PFSK-1 (cell line): Measurements from ENCODE around the gene SLC6A12.

ENCODE experiments used
- FOXP2 ChIP-seq: optimal IDR thresholded peaks from 2 replicates; pipeline ENCODE3; 2011; ENCODE audit warnings: borderline replicate concordance, control low read depth, inconsistent platforms; ENCODE audit not compliant: insufficient read depth; ENCODE audit errors: extremely low read length, extremely low read depth
- POLR2AphosphoS5 ChIP-seq: IDR thresholded peaks from 2 replicates; pipeline ENCODE4 v1.6.1; 2012; ENCODE audit warnings: low read depth, mild to moderate bottlenecking, control low read depth, low read length, moderate library complexity
- SIN3A ChIP-seq: IDR thresholded peaks from 2 replicates; pipeline ENCODE4 v1.6.1; 2012; ENCODE audit warnings: mild to moderate bottlenecking, low read length, moderate library complexity, borderline replicate concordance; ENCODE audit not compliant: insufficient read depth
- TAF1 ChIP-seq: IDR thresholded peaks from 2 replicates; pipeline ENCODE4 v1.6.1; 2012; ENCODE audit warnings: low read length, control low read depth, borderline replicate concordance; ENCODE audit not compliant: insufficient read depth
- TF ChIP-seq, protein P1 (sequence below), 2 experiments: IDR thresholded peaks; 2 replicates each; pipeline versions ENCODE4 v1.6.1 to v1.8.0; 2011 to 2012; ENCODE audit warnings: low read depth in 2 of 2, low read length in 2 of 2, control low read depth in 1 of 2, inconsistent platforms in 1 of 2, mild to moderate bottlenecking in 1 of 2, moderate library complexity in 1 of 2; ENCODE audit not compliant: insufficient read depth in 1 of 2

DNA sequence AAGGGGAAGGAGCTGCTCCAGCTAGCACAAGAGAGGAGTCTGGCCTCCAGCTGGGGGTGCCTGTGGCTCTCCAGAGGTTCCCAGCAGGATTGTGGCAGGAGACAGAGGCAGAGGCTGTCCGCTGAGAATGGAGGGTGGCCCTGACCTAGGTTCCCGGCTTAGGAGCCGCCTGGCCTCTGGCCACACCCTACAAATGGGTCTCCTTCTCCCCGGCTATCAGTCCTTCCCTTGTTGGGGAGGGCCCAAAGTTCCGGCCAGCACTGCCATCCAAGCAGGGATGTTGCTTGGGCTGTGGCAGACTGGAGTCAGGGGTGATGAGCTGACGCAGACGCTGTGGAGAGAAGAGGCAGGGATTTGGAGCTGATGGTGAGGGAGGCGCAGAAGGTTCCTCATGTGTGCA lies 23.1 kb downstream of the SLC6A12 start:
- TF ChIP-seq POLR2AphosphoS5 (no peak), TAF1 (no peak), SIN3A (no peak), FOXP2 (no peak)
- TF ChIP-seq, protein P1, sequence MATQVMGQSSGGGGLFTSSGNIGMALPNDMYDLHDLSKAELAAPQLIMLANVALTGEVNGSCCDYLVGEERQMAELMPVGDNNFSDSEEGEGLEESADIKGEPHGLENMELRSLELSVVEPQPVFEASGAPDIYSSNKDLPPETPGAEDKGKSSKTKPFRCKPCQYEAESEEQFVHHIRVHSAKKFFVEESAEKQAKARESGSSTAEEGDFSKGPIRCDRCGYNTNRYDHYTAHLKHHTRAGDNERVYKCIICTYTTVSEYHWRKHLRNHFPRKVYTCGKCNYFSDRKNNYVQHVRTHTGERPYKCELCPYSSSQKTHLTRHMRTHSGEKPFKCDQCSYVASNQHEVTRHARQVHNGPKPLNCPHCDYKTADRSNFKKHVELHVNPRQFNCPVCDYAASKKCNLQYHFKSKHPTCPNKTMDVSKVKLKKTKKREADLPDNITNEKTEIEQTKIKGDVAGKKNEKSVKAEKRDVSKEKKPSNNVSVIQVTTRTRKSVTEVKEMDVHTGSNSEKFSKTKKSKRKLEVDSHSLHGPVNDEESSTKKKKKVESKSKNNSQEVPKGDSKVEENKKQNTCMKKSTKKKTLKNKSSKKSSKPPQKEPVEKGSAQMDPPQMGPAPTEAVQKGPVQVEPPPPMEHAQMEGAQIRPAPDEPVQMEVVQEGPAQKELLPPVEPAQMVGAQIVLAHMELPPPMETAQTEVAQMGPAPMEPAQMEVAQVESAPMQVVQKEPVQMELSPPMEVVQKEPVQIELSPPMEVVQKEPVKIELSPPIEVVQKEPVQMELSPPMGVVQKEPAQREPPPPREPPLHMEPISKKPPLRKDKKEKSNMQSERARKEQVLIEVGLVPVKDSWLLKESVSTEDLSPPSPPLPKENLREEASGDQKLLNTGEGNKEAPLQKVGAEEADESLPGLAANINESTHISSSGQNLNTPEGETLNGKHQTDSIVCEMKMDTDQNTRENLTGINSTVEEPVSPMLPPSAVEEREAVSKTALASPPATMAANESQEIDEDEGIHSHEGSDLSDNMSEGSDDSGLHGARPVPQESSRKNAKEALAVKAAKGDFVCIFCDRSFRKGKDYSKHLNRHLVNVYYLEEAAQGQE (IDR thresholded peaks at IDR 0.05; ENCODE audit: insufficient read depth in 1 of 2, low read depth in 2 of 2, low read length in 2 of 2), result no peak
